ENCODE measurements around the gene PLCXD3. TPM values are rescaled to one million over a fixed set of nuclear protein-coding genes. Genes with fewer than 3 reads are reported as not detected.

The PLCXD3 gene
- total RNA-seq, 1 experiment from 2014 or later: 5.0 TPM

- Histone ChIP-seq H3K79me2 (ENCODE audit: low read length) (no peaks in the 10 kb centered on the region), H3K36me3 (ENCODE audit: low read depth, low read length) (no peaks in the 10 kb centered on the region), H3K4me3 (ENCODE audit: low read length) (no peak overlapping the region), H3K9me3 (ENCODE audit: low read length) (no peaks in the 10 kb centered on the region), H3K9me2 (replicated peaks; ENCODE audit: low read length) (no peaks in the 10 kb centered on the region), H4K20me1 (ENCODE audit: low read length) (no peaks in the 10 kb centered on the region), H3K27ac (ENCODE audit: low read length) (no peak overlapping the region), H3K4me2 (ENCODE audit: low read length) (no peak overlapping the region), H2AFZ (ENCODE audit: low read length) (no peak overlapping the region), H3F3A (ENCODE audit: low read length, unreplicated experiment) (no peaks in the 10 kb centered on the region), H3K4me1 (ENCODE audit: insufficient read depth, low read length) (peaks cover 15% of the 10 kb centered on the region), H3K27me3 (ENCODE audit: low read length) (no peaks in the 10 kb centered on the region), H3K9ac (ENCODE audit: low read length) (no peak overlapping the region)
- POLR2A ChIA-PET (ENCODE audit: unreplicated experiment): no interaction called here
- DNase-seq (no peak), ATAC-seq (no peak)
- no TSS peak for BruUV-seq (replicated peaks)
- TF ChIP-seq EZH2phosphoT487 (IDR thresholded peaks at IDR 0.05; ENCODE audit: borderline replicate concordance, low read length): no peak
- no peak for TF ChIP-seq EZH2 (IDR thresholded peaks at IDR 0.05; ENCODE audit: low read length, unreplicated experiment)
- CTCF ChIA-PET: no interaction called here
- intact Hi-C loops (cut with micrococcal nuclease): loop anchor here (2.0 kb wide), 1 partner anchor 29 kb away; no protein-coding TSS in a partner anchor
Observed at GRCh38 chr5:41277476-41278245, 232.7 kb downstream of the PLCXD3 start.

- no peaks in the 10 kb centered on the region for H3K36me3 ChIP-seq (ENCODE audit: low read depth, low read length)
- no peak overlapping the region for H3K4me2 ChIP-seq (ENCODE audit: low read length)
Observed at GRCh38 chr5:41275813-41276512, 234.4 kb downstream of the PLCXD3 start.

More at GRCh38 chr5:41275813-41276512, 234.4 kb downstream of the PLCXD3 start:
- ChIA-PET CTCF (no interaction called here), POLR2A (ENCODE audit: unreplicated experiment) (no interaction called here)
- no peaks in the 10 kb centered on the region for H4K20me1 ChIP-seq (ENCODE audit: low read length)
- no peaks in the 10 kb centered on the region for H3K9me3 ChIP-seq (ENCODE audit: low read length)
- H3K9me2 ChIP-seq (replicated peaks; ENCODE audit: low read length): no peaks in the 10 kb centered on the region
- peaks cover 15% of the 10 kb centered on the region for H3K4me1 ChIP-seq (ENCODE audit: insufficient read depth, low read length)
- H3K79me2 ChIP-seq (ENCODE audit: low read length): no peaks in the 10 kb centered on the region
- BruUV-seq (replicated peaks): no TSS peak
- H3K27ac ChIP-seq (ENCODE audit: low read length): no peak overlapping the region
- ATAC-seq (no peak), DNase-seq (no peak)
- no peak overlapping the region for H2AFZ ChIP-seq (ENCODE audit: low read length)
- no peak overlapping the region for H3K9ac ChIP-seq (ENCODE audit: low read length)
- no peak overlapping the region for H3K4me3 ChIP-seq (ENCODE audit: low read length)
- no peaks in the 10 kb centered on the region for H3K27me3 ChIP-seq (ENCODE audit: low read length)
- no peak for TF ChIP-seq CTCF (conservative IDR thresholded peaks at IDR 0.05; ENCODE audit: low read depth, low read length)
- TF ChIP-seq EZH2 (IDR thresholded peaks at IDR 0.05; ENCODE audit: low read length, unreplicated experiment): no peak
- no peak for TF ChIP-seq EZH2phosphoT487 (IDR thresholded peaks at IDR 0.05; ENCODE audit: borderline replicate concordance, low read length)
- intact Hi-C loops (cut with micrococcal nuclease): no loop called here
- H3F3A ChIP-seq (ENCODE audit: low read length, unreplicated experiment): no peaks in the 10 kb centered on the region
